Coronary artery (tissue), 2 donors: Measurements from ENCODE around the gene IER3.

ENCODE experiments used
- DNase-seq: peaks from one replicate; pipeline ENCODE4 v3.0.0-alpha.2; 2017; ENCODE audit warnings: low spot score
- H3K27ac ChIP-seq, 2 donors: fragments of 200-600 bp; sonication (generic); one replicate each; pipeline ENCODE4 v1.5.1; 2016 to 2019
- H3K4me3 ChIP-seq: fragments of 200-600 bp; sonication (generic); 2 replicates; pipeline ENCODE4 v1.5.1; 2016; ENCODE audit warnings: mild to moderate bottlenecking, moderate library complexity
- CTCF ChIP-seq: fragments of 200-600 bp; sonication (generic); IDR thresholded peaks from one replicate; pipeline ENCODE4 v1.5.1; 2019; ENCODE audit warnings: antibody characterized with exemption

The IER3 gene

GRCh38 chr6:30712441-30712945, 31.9 kb downstream of the IER3 start:
- H3K27ac ChIP-seq: no peak overlapping the region
- DNase-seq: no peak
- no peak overlapping the region for H3K4me3 ChIP-seq
- TF ChIP-seq CTCF: no peak

GRCh38 chr6:30711758-30712380, 32.5 kb downstream of the IER3 start:
- Histone ChIP-seq H3K27ac (no peak overlapping the region), H3K4me3 (no peak overlapping the region)
- no peak for DNase-seq
- TF ChIP-seq CTCF: no peak

- DNase-seq: no peak
- no peak for TF ChIP-seq CTCF
- no peak overlapping the region for H3K27ac ChIP-seq
- no peak overlapping the region for H3K4me3 ChIP-seq
Measured at GRCh38 chr6:30709101-30709868, 35.1 kb downstream of the IER3 start.

GRCh38 chr6:30707281-30707850, 37.0 kb downstream of the IER3 start:
- H3K27ac ChIP-seq: no peak overlapping the region
- DNase-seq: peak; percentile 49
- no peak overlapping the region for H3K4me3 ChIP-seq
- no peak for TF ChIP-seq CTCF

GRCh38 chr6:30705620-30706019, 38.7 kb downstream of the IER3 start:
- Histone ChIP-seq H3K27ac (no peak overlapping the region), H3K4me3 (no peak overlapping the region)
- TF ChIP-seq CTCF: no peak
- peak; percentile 49 for DNase-seq

- Histone ChIP-seq H3K4me3 (no peak overlapping the region), H3K27ac (no peak overlapping the region)
- no peak for DNase-seq
- TF ChIP-seq CTCF: no peak
Measured at GRCh38 chr6:30703821-30704220, 40.5 kb downstream of the IER3 start.
